Spleen (tissue), 7 donors: ENCODE measurements around the gene PPP1R37.

Source experiments
- CTCF ChIP-seq, 11 experiments: fragments of 200-600 bp in 7 of 11; fragments of 450-650 bp in 4 of 11; sonication (generic) in 4 of 11; IDR thresholded peaks in 8 of 11; conservative IDR thresholded peaks in 3 of 11; 1 replicate in 7 of 11; 2 replicates in 4 of 11; pipeline versions ENCODE4 v1.4.0 to v1.8.0; 2016 to 2021; ENCODE audit warnings: antibody characterized with exemption in 11 of 11, inconsistent platforms in 4 of 11, mild to moderate bottlenecking in 1 of 11
- POLR2A ChIP-seq, 3 donors: fragments of 450-650 bp; IDR thresholded peaks; one replicate each; pipeline ENCODE4 v1.5.1; 2017; ENCODE audit warnings: antibody characterized with exemption in 3 of 3, mild to moderate bottlenecking in 1 of 3
- POLR2AphosphoS5 ChIP-seq, 3 donors: sonication (generic); formaldehyde crosslinking; IDR thresholded peaks; one replicate each; pipeline ENCODE4 v1.5.1; 2017; ENCODE audit warnings: antibody characterized with exemption in 3 of 3
- donor health status: DM: no; HTN: no; CAD: no; lungs with moderate emphysema.
- donor health status: DM: no; HTN: no; CAD: no.
- donor health status: DM: no; HTN: no; CAD: no.

DNA sequence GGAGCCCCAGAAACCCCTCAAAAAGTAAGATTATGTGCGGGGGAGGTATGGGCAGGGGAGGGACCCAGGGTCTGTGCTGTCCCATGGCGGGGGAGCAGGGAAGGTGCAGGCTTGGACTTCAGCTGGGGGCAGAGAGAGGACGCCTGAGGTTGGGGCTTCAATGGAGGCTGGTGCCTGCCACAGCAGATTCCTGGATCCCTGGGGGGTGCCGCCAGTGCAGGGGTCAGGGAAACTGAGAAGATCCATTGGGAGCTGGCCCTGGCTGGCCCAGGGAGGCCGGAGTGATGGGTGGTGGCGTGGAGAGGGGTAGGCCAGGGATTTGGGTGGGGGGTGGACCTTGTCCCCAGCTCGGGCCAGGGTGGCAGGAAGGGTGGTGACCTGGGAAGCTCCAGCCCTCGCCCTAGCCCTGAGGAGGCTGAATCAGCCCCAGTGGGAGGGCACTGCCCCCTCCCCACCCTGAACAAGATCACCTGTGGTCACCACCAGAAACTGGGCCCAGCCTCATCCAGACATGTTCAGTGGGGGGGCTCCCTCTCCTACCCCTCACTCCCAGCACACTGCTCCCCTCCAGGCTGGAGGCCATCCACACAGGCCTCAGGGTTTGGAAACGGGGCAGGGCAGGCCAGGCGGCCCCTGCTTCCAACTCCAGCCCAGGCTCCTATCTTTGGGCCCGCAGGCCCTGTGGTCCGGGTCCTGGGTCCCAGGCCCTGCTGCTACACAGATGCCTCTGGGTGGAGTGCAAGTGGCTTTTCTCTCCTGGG, 66.4 kb downstream of the PPP1R37 start:
- TF ChIP-seq CTCF (IDR thresholded peaks at IDR 0.05 in 8 of 11, conservative IDR thresholded peaks at IDR 0.05 in 3 of 11) (no peak), POLR2A (IDR thresholded peaks at IDR 0.05) (no peak), POLR2AphosphoS5 (IDR thresholded peaks at IDR 0.05) (peak in 1 of 3 donors; percentile 43)
